CD4-positive, alpha-beta T cell (primary cell): ENCODE data around the gene KIAA1217. TPM values are rescaled to one million over a fixed set of nuclear protein-coding genes. Genes with fewer than 3 reads are reported as not detected.

Experiments used
- ATAC-seq: fragments of 200-7000 bp; cut with Tn5 transposase; one replicate; pipeline ENCODE4 v1.10.0; 2022; ENCODE audit warnings: mild to moderate bottlenecking; ENCODE audit not compliant: poor library complexity
- CTCF ChIA-PET: fragments of 350-600 bp; sonication (Branson Sonifier 250); formaldehyde crosslinking; loops from one replicate; lab custom pipeline; 2021; ENCODE audit warnings: antibody characterized with exemption, inconsistent platforms; lab: Charles Lee
- POLR2A ChIA-PET: fragments of 350-600 bp; sonication (Branson Sonifier 250); formaldehyde crosslinking; loops from one replicate; lab custom pipeline; 2021; ENCODE audit warnings: antibody characterized with exemption, inconsistent platforms; lab: Charles Lee
- DNase-seq, 14 experiments: peaks; one replicate each; pipeline ENCODE4 v3.0.0-alpha.2; 2013 to 2020; ENCODE audit warnings: mixed read lengths in 2 of 14
- H3K27ac ChIP-seq, 2 donors: one replicate each; pipeline versions ENCODE4 v1.5.1 to v1.7.0; 2013; ENCODE audit warnings: low read length in 2 of 2, low read depth in 1 of 2, mild to moderate bottlenecking in 1 of 2
- H3K27me3 ChIP-seq, 2 experiments: 1 replicate in 1 of 2; 2 replicates in 1 of 2; pipeline versions ENCODE4 v1.6.1 to v1.7.0; 2013; ENCODE audit warnings: low read length in 2 of 2, control low read depth in 1 of 2, mild to moderate bottlenecking in 1 of 2, moderate library complexity in 1 of 2; ENCODE audit not compliant: insufficient read depth in 2 of 2, control insufficient read depth in 1 of 2
- H3K36me3 ChIP-seq: one replicate; pipeline ENCODE4 v1.6.1; 2013; ENCODE audit warnings: low read length, control low read depth; ENCODE audit not compliant: insufficient read depth
- H3K4me1 ChIP-seq: one replicate; pipeline ENCODE4 v1.6.1; 2013; ENCODE audit warnings: low read length, control low read depth; ENCODE audit not compliant: insufficient read depth
- H3K4me3 ChIP-seq: one replicate; pipeline ENCODE4 v1.5.1; 2013; ENCODE audit warnings: mild to moderate bottlenecking, low read length, moderate library complexity
- H3K9me3 ChIP-seq, 2 experiments: 1 replicate in 1 of 2; 2 replicates in 1 of 2; pipeline versions ENCODE4 v1.6.1 to v1.7.0; 2013; ENCODE audit warnings: low read length in 2 of 2, mild to moderate bottlenecking in 2 of 2, control low read depth in 1 of 2, moderate library complexity in 1 of 2; ENCODE audit not compliant: control insufficient read depth in 1 of 2, insufficient read depth in 1 of 2
- H3K27ac Mint-ChIP-seq: one replicate; pipeline ENCODE4 v1.8.0; 2020; ENCODE audit warnings: mixed read lengths
- H3K27me3 Mint-ChIP-seq: one replicate; pipeline ENCODE4 v1.8.0; 2021; ENCODE audit warnings: mixed read lengths
- H3K36me3 Mint-ChIP-seq: one replicate; pipeline ENCODE4 v1.8.0; 2021; ENCODE audit warnings: low read depth, mixed read lengths
- H3K4me1 Mint-ChIP-seq: one replicate; pipeline ENCODE4 v1.8.0; 2021; ENCODE audit warnings: low read depth, mixed read lengths
- H3K4me3 Mint-ChIP-seq: one replicate; pipeline ENCODE4 v1.8.0; 2020; ENCODE audit warnings: mild to moderate bottlenecking, mixed read lengths
- H3K9me3 Mint-ChIP-seq: one replicate; pipeline ENCODE4 v1.8.0; 2020; ENCODE audit warnings: mixed read lengths
- intact Hi-C, 2 experiments: fragments of 100-400 bp; cut with DNase I in 1 of 2; cut with micrococcal nuclease in 1 of 2; formaldehyde crosslinking; loops; one replicate each; pipeline versions ENCODE4 v1.15.1 to v1.9.0; 2023 to 2025; cut with DNase I, micrococcal nuclease
- total RNA-seq, 174 experiments: library from RNA in 2 of 174; stranded (reverse) in 2 of 174; gene quantifications; one replicate each; pipeline ENCODE4 v1.2.3 and lab custom pipeline; 2021 to 2026
- TF ChIP-seq, protein P1 (sequence below): fragments of 200-600 bp; IDR thresholded peaks from one replicate; pipeline ENCODE4 v1.8.0; 2022; ENCODE audit warnings: antibody characterized with exemption, mild to moderate bottlenecking

The KIAA1217 gene
- total RNA-seq, 2 experiments from 2014 or later = not detected

- POLR2A ChIA-PET = no interaction called here
- H3K9me3 Mint-ChIP-seq = no peaks in the 10 kb centered on the region
- no peaks in the 10 kb centered on the region for H3K4me1 Mint-ChIP-seq
- intact Hi-C loops = no loop called here
- Histone ChIP-seq H3K9me3 (no peaks in the 10 kb centered on the region), H3K4me1 (no peaks in the 10 kb centered on the region), H3K4me3 (no peak overlapping the region), H3K36me3 (no peaks in the 10 kb centered on the region), H3K27me3 (no peaks in the 10 kb centered on the region), H3K27ac (no peak overlapping the region)
- TF ChIP-seq, protein P1, sequence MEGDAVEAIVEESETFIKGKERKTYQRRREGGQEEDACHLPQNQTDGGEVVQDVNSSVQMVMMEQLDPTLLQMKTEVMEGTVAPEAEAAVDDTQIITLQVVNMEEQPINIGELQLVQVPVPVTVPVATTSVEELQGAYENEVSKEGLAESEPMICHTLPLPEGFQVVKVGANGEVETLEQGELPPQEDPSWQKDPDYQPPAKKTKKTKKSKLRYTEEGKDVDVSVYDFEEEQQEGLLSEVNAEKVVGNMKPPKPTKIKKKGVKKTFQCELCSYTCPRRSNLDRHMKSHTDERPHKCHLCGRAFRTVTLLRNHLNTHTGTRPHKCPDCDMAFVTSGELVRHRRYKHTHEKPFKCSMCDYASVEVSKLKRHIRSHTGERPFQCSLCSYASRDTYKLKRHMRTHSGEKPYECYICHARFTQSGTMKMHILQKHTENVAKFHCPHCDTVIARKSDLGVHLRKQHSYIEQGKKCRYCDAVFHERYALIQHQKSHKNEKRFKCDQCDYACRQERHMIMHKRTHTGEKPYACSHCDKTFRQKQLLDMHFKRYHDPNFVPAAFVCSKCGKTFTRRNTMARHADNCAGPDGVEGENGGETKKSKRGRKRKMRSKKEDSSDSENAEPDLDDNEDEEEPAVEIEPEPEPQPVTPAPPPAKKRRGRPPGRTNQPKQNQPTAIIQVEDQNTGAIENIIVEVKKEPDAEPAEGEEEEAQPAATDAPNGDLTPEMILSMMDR = no peak
- no peak overlapping the region for H3K27ac Mint-ChIP-seq
- no peaks in the 10 kb centered on the region for H3K27me3 Mint-ChIP-seq
- H3K4me3 Mint-ChIP-seq = no peak overlapping the region
- ATAC-seq (no peak), DNase-seq (no peak)
- CTCF ChIA-PET = interaction anchor here (0.7 kb wide), 1 partner anchor 1278 kb away, joined by 4 read pairs; no protein-coding TSS in a partner anchor
- no peaks in the 10 kb centered on the region for H3K36me3 Mint-ChIP-seq
These were observed 109.6 kb downstream of the KIAA1217 start for GRCh38 chr10:24318517-24318916.

DNA sequence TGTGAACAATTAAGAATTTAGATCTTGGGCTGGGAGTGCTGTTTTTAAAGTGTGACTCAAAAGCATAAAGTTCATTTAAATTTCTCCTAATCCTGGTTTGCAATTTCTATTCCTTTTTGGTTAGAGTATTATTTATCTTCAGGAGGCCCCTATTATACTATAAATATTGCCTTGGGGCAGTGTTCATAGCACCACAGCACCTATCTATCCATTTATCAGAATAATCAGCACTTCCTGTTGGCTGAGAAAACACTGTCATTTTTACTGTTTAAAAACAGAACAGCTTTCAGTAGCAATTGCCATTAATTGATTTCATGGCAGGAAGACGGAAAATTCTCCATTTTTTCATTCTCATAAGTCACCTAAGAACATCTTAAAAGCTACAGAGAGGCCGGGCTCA is 111.4 kb downstream of the KIAA1217 start:
- Mint-ChIP-seq H3K4me1 (no peaks in the 10 kb centered on the region), H3K4me3 (no peak overlapping the region), H3K9me3 (no peaks in the 10 kb centered on the region), H3K27me3 (no peaks in the 10 kb centered on the region), H3K36me3 (no peaks in the 10 kb centered on the region), H3K27ac (no peak overlapping the region)
- no peaks in the 10 kb centered on the region for H3K9me3 ChIP-seq
- no peak overlapping the region for H3K27ac ChIP-seq
- TF ChIP-seq, protein P1 = no peak
- CTCF ChIA-PET = no interaction called here
- intact Hi-C loops = no loop called here
- no peaks in the 10 kb centered on the region for H3K27me3 ChIP-seq
- ATAC-seq = no peak
- no peak overlapping the region for H3K4me3 ChIP-seq
- no peaks in the 10 kb centered on the region for H3K36me3 ChIP-seq
- H3K4me1 ChIP-seq = no peaks in the 10 kb centered on the region
- DNase-seq = no peak
- POLR2A ChIA-PET = no interaction called here

- Histone ChIP-seq H3K27me3 (no peaks in the 10 kb centered on the region), H3K9me3 (peaks cover 0 to 4% of the 10 kb centered on the region in 2 experiments), H3K27ac (no peak overlapping the region), H3K4me3 (no peak overlapping the region), H3K36me3 (no peaks in the 10 kb centered on the region), H3K4me1 (no peaks in the 10 kb centered on the region)
- Mint-ChIP-seq H3K9me3 (peaks cover 2% of the 10 kb centered on the region), H3K36me3 (no peaks in the 10 kb centered on the region), H3K27ac (no peak overlapping the region), H3K4me1 (no peaks in the 10 kb centered on the region), H3K27me3 (no peaks in the 10 kb centered on the region), H3K4me3 (no peak overlapping the region)
- ATAC-seq (no peak), DNase-seq (no peak)
- CTCF ChIA-PET = interaction anchor here (0.6 kb wide), 1 partner anchor 89 kb away, joined by 3 read pairs; no protein-coding TSS in a partner anchor
- POLR2A ChIA-PET = no interaction called here
- intact Hi-C loops = no loop called here
- TF ChIP-seq, protein P1 = no peak
These were observed 115.7 kb downstream of the KIAA1217 start for GRCh38 chr10:24324651-24325050.
